Stimulated activated CD8-positive, alpha-beta memory T cell treated with anti-CD3 and anti-CD28 coated beads, Interleukin-15, amount 100 ng/mL, for 48 hours (primary cell): ENCODE data around the gene OAS1.

Experiments used
- DNase-seq, 2 donors: peaks; one replicate each; pipeline ENCODE4 v3.0.0-alpha.2; 2020; ENCODE audit warnings: low read depth in 2 of 2

The OAS1 gene

GRCh38 chr12:112965643-112966042 is 58.9 kb downstream of the OAS1 start:
- DNase-seq = no peak

- DNase-seq = no peak
These were observed 60.5 kb downstream of the OAS1 start for GRCh38 chr12:112967306-112967705.

GRCh38 chr12:112967858-112968257 is 61.1 kb downstream of the OAS1 start:
- no peak for DNase-seq
